GM12878 (cell line): ENCODE results near the gene FAM24B. TPM values are rescaled to one million over a fixed set of nuclear protein-coding genes. Genes with fewer than 3 reads are reported as not detected.
"Not testable (repeated sequence)": the region's sequence is repeated elsewhere in the genome, so short reads cannot be mapped to it uniquely, and the experiment has no call there.

Experiments
- ATAC-seq: fragments of 200-7000 bp; cut with Tn5 transposase; 3 replicates; pipeline ENCODE4 v1.9.1; 2020; ENCODE audit warnings: mild to moderate bottlenecking, moderate library complexity
- BruUV-seq: library from RNA; stranded (reverse); fragments of 400-500 nt; replicated peaks from 2 replicates; lab custom pipeline; 2021; lab: Mats Ljungman, UMichigan
- CTCF ChIA-PET: fragments of 300-600 bp; sonication (Branson Sonifier 250); formaldehyde crosslinking; extraction: SDS; loops from one replicate; lab custom pipeline; 2021; ENCODE audit warnings: inconsistent platforms; lab: Yijun Ruan, JAX
- POLR2A ChIA-PET: fragments of 350-600 bp; formaldehyde crosslinking; extraction: SDS; loops from one replicate; lab custom pipeline; 2021; ENCODE audit warnings: inconsistent platforms; lab: Charles Lee
- RAD21 ChIA-PET: fragments of 300-600 bp; sonication (Branson Sonifier 250); formaldehyde crosslinking; loops from one replicate; lab custom pipeline; 2023; ENCODE audit warnings: antibody characterized with exemption; ENCODE audit not compliant: unreplicated experiment; lab: Charles Lee
- SMC1A ChIA-PET: fragments of 300-600 bp; sonication (Branson Sonifier 250); formaldehyde crosslinking; loops from one replicate; lab custom pipeline; 2023; ENCODE audit not compliant: unreplicated experiment, uncharacterized antibody; lab: Charles Lee
- DNase-seq: peaks from one replicate; pipeline ENCODE4 v3.0.0-alpha.2; 2011; ENCODE audit warnings: low read depth, low spot score
- FAIRE-seq: peaks from 3 replicates; lab custom pipeline; 2011; peaks lifted over from hg19 to GRCh38; lab: Jason Lieb, UNC
- H2AFZ ChIP-seq: 2 replicates; pipeline ENCODE4 v1.6.0; 2011; ENCODE audit warnings: low read depth, low read length, control low read depth; ENCODE audit not compliant: control insufficient read depth
- H3K27ac ChIP-seq: 2 replicates; pipeline ENCODE4 v1.5.1; 2011; ENCODE audit warnings: control low read depth; ENCODE audit not compliant: control insufficient read depth, insufficient read depth
- H3K27me3 ChIP-seq, 2 experiments: replicated peaks in 1 of 2; 2 replicates each; pipeline versions ENCODE4 v1.6.0 to v1.6.1; 2011; ENCODE audit warnings: low read length in 1 of 2; ENCODE audit not compliant: control insufficient read depth in 2 of 2, insufficient read depth in 2 of 2
- H3K36me3 ChIP-seq, 2 experiments: 2 replicates each; pipeline ENCODE4 v1.5.1; 2011; ENCODE audit warnings: low read length in 1 of 2; ENCODE audit not compliant: control insufficient read depth in 2 of 2, insufficient read depth in 2 of 2
- H3K4me1 ChIP-seq: 2 replicates; pipeline ENCODE4 v1.6.1; 2011; ENCODE audit warnings: mild to moderate bottlenecking, low read length, moderate library complexity, mixed read lengths; ENCODE audit not compliant: control insufficient read depth, insufficient read depth
- H3K4me2 ChIP-seq: 2 replicates; pipeline ENCODE4 v1.6.0; 2011; ENCODE audit warnings: control low read depth; ENCODE audit not compliant: control insufficient read depth, insufficient read depth
- H3K4me3 ChIP-seq: fragments of 200-600 bp; sonication (generic); 2 replicates; pipeline ENCODE4 v1.5.1; 2016
- H3K79me2 ChIP-seq: 2 replicates; pipeline ENCODE4 v1.6.0; 2011; ENCODE audit warnings: low read length; ENCODE audit not compliant: control insufficient read depth, insufficient read depth
- H3K9ac ChIP-seq: 2 replicates; pipeline ENCODE4 v1.8.0; 2011; ENCODE audit warnings: low read length, control low read depth, mixed read lengths; ENCODE audit not compliant: control insufficient read depth, insufficient read depth
- H3K9me3 ChIP-seq: replicated peaks from 3 replicates; pipeline ENCODE4 v1.5.1; 2011; ENCODE audit warnings: mild to moderate bottlenecking, low read length; ENCODE audit not compliant: control insufficient read depth, insufficient read depth
- H4K20me1 ChIP-seq: 2 replicates; pipeline ENCODE4 v1.6.0; 2011; ENCODE audit not compliant: control insufficient read depth, insufficient read depth
- ATF7 ChIP-seq: fragments of 450-650 bp; IDR thresholded peaks from 2 replicates; pipeline ENCODE4 v1.6.1; 2016; ENCODE audit warnings: low read depth, mild to moderate bottlenecking
- KAT2A ChIP-seq: conservative IDR thresholded peaks from 2 replicates; pipeline ENCODE4 v1.6.1; 2011; ENCODE audit warnings: low read depth, low read length; ENCODE audit not compliant: control insufficient read depth
- SMAD1 ChIP-seq: fragments of 450-650 bp; IDR thresholded peaks from 2 replicates; pipeline ENCODE4 v1.6.1; 2018; ENCODE audit warnings: mild to moderate bottlenecking, low read depth; ENCODE audit not compliant: partially characterized antibody
- WGBS: methylation state at CpG from one replicate; pipeline ENCODE4 v1.1.6; 2016; ENCODE audit warnings: low lambda C conversion rate; ENCODE audit not compliant: insufficient replicate concordance, insufficient coverage; ENCODE audit errors: missing lambda C conversion rate; 5-methylcytosine and 5-hydroxymethylcytosine counted together
- in situ Hi-C: fragments of 300-500 bp; cut with MboI; formaldehyde crosslinking; loops from 9 replicates; pipeline ENCODE4 v1.14.3; 2018; ENCODE audit warnings: mixed read lengths
- intact Hi-C: fragments of 100-400 bp; cut with micrococcal nuclease; formaldehyde crosslinking; loops from one replicate; pipeline ENCODE4 v1.14.2; 2022; ENCODE audit not compliant: unreplicated experiment
- polyA plus RNA-seq, 11 experiments: library from polyadenylated mRNA; depleted of rRNA in 4 of 11; unstranded in 6 of 11; stranded (reverse) in 5 of 11; fragments of >200 nt; fragmentation: Nextera tagmentation in 4 of 11; fragmentation: Illumina TruSeq in 1 of 11; extraction: Ambion mirVana in 4 of 11; extraction: Trizol in 1 of 11; gene quantifications; 1 replicate in 1 of 11; 2 replicates in 10 of 11; pipeline versions ENCODE4 v1.2.1 to v1.2.3, GENCODE V29; 2011 to 2016; ENCODE audit warnings: inconsistent platforms in 2 of 11, missing spikeins in 2 of 11, low read depth in 1 of 11
- total RNA-seq, 4 experiments: library from RNA; depleted of rRNA in 3 of 4; stranded (reverse); fragments of >200 nt in 3 of 4; fragmentation: Illumina TruSeq in 1 of 4; extraction: Trizol in 1 of 4; gene quantifications; 2 replicates each; pipeline versions ENCODE4 v1.2.1 to v1.2.3, GENCODE V29; 2013 to 2021

The FAM24B gene
- total and polyA plus RNA-seq, 10 of the 15 experiments (the other 5 are each of a cell fraction or from before 2014, with no cell fraction given) = 4.8 to 15.3 (median 7.2) TPM

DNA sequence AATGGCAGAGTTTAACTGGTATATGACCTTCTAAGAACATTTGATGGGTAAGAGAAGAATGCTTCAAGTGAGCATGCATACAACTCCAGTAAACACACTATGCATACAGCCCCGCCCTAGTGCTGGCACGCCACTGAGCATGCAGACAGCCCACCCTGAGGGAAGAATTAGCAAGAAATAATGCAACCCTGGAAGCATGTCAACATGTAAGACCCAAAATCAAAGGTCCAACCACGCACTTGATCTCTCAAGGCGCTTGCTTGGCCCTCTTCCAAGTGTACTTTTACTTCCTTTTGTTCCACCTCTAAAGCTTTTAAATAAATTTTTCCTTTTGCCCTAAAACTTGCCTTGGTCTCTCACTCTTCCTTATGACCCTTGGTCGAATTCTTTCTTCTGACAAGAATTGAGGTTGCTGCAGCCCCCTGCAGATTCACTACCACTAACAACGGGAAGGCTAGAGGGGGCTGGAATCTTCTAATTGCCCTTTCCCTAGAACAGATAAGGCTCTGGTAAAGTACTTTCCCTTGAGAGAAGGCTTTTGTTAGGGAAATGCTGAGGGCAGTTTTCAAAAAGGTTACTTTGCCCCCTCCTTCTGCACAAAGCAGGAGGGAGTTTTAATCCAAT lies 3.4 kb downstream of the FAM24B start:
- ChIA-PET CTCF (no interaction called here), POLR2A (no interaction called here), SMC1A (no interaction called here), RAD21 (no interaction called here)
- in situ Hi-C loops (no loop called here), intact Hi-C loops (loop anchor here (5.0 kb wide), 1 partner anchor 76 kb away; the partner anchor contains the start of gene C10orf88)
- no peak for FAIRE-seq
- Histone ChIP-seq H3K27ac (no peak overlapping the region), H3K27me3 (no peaks in the 10 kb centered on the region), H3K36me3 (no peaks in the 10 kb centered on the region), H3K4me1 (no peaks in the 10 kb centered on the region; the same call in 1 of the 2 replicates), H2AFZ (no peak overlapping the region), H3K4me2 (no peak overlapping the region), H4K20me1 (no peaks in the 10 kb centered on the region), H3K4me3 (no peak overlapping the region), H3K9me3 (no peaks in the 10 kb centered on the region; the same call in 2 of the 3 replicates), H3K9ac (no peak overlapping the region), H3K79me2 (peaks cover 31% of the 10 kb centered on the region)
- 93% methylated on average over 6 of the region's 6 CpGs for WGBS
- DNase-seq = no peak
- no peak for ATAC-seq
- TF ChIP-seq ATF7 (no peak), SMAD1 (no peak), KAT2A (no peak)
- BruUV-seq = no TSS peak

DNA sequence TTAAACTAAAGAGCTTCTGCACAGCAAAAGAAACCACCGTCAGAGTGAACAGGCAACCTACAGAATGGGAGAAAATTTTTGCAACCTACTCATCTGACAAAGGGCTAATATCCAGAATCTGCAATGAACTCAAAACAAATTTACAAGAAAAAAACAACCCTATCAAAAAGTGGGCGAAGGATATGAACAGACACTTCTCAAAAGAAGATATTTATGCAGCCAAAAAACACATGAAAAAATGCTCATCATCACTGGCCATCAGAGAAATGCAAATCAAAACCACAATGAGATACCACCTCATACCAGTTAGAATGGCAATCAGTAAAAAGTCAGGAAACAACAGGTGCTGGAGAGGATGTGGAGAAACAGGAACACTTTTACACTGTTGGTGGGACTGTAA lies 7.4 kb downstream of the FAM24B start:
- DNase-seq, in situ Hi-C loops: not testable (repeated sequence)

DNA sequence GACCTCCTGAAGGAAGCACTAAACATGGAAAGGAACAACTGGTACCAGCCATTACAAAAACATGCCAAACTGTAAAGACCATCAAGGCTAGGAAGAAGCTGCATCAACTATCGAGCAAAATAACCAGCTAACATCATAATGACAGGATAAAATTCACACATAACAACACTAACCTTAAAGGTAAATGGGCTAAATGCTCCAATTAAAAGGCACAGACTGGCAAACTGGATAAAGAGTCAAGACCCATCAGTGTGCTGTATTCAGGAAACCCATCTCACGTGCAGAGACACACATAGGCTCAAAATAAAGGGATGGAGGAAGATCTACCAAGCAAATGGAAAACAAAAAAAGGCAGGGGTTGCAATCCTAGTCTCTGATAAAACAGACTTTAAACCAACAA lies 10.6 kb downstream of the FAM24B start:
- H3K27ac ChIP-seq, H3K4me2 ChIP-seq, RAD21 ChIA-PET, FAIRE-seq, BruUV-seq, H3K9ac ChIP-seq, CTCF ChIA-PET, H3K36me3 ChIP-seq, H3K4me1 ChIP-seq, SMC1A ChIA-PET, POLR2A ChIA-PET, H3K9me3 ChIP-seq, H3K79me2 ChIP-seq, H4K20me1 ChIP-seq, intact Hi-C loops, H3K27me3 ChIP-seq, in situ Hi-C loops, DNase-seq, H2AFZ ChIP-seq, ATAC-seq, H3K4me3 ChIP-seq: not testable (repeated sequence)
- 100% methylated on average over 1 of the region's 2 CpGs for WGBS

More for the DNA sequence above, 7.4 kb downstream of the FAM24B start:
- H3K27ac ChIP-seq, SMC1A ChIA-PET, H3K9me3 ChIP-seq, FAIRE-seq, BruUV-seq, ATAC-seq, H4K20me1 ChIP-seq, intact Hi-C loops, H2AFZ ChIP-seq, RAD21 ChIA-PET, H3K4me1 ChIP-seq, H3K9ac ChIP-seq, H3K36me3 ChIP-seq, H3K79me2 ChIP-seq, POLR2A ChIA-PET, H3K4me3 ChIP-seq, CTCF ChIA-PET, H3K4me2 ChIP-seq, H3K27me3 ChIP-seq: not testable (repeated sequence)
- 92% methylated on average over 2 of the region's 2 CpGs for WGBS
